Stimulated activated CD8-positive, alpha-beta memory T cell treated with anti-CD3 and anti-CD28 coated beads, Interleukin-12 subunit alpha, Interleukin-12 subunit beta, amount 100 ng/mL, for 1 hour (primary cell): ENCODE measurements around the gene ZC3HAV1.
"Not testable (repeated sequence)": the region's sequence is repeated elsewhere in the genome, so short reads cannot be mapped to it uniquely, and the experiment has no call there.

Experiments
- DNase-seq: peaks from one replicate; pipeline ENCODE4 v3.0.0-alpha.2; 2020; ENCODE audit warnings: low read depth

ZC3HAV1 gene

DNA sequence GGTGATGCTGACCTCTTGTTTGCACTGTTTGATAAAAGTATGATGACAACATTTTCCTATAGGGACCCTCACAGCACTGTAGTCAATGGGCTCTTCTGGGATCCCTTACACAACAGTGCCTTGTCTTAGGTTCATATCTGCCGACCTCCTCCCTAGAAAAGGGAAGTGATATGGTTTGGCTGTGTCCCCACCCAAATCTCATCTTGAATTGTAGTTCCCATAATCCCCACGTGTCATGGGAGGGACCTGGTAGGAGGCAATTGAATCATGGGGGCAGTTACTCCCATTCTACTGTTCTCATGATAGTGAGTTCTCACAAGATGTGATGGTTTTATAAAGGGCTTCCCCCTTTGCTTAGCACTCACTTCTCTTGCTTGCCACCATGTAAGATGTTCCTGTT, 23.1 kb downstream of the ZC3HAV1 start:
- no peak for DNase-seq

DNA sequence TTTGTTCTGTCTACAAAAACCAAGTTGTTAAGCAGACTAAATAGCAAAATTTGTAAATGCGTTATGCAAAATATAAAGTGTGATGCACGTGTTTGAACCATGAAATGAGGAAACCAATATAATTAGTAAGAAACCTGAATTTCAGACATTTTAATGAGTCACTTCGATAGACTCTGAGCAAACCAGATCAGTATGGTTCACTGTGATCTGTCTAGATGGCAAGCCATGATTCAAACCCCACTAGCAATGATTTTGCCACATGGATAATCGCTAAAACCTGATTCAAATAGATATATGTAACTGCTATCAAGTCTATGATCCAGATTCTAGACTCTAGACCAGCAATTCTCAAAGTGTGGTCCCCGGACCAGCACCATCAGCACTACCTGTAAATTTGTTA, 24.8 kb downstream of the ZC3HAV1 start:
- no peak for DNase-seq

DNA sequence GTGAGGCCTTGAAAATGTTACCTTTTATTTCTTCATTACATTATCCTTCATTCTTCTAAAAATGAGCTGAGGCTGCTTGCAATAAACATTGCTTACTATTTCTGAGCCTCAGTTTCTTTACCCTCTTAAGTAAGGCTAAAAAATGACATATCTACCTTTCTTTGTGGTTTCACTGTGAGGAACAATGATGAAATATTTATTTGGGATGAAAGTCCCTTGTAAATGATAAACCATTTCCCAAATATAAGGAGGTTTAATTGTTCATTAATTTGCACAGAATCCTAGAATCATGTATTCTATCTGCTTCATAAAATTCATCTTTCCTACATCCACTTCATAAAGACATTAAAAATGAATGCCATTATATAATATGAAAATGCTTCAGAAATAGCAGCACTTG, 27.9 kb downstream of the ZC3HAV1 start:
- no peak for DNase-seq

DNA sequence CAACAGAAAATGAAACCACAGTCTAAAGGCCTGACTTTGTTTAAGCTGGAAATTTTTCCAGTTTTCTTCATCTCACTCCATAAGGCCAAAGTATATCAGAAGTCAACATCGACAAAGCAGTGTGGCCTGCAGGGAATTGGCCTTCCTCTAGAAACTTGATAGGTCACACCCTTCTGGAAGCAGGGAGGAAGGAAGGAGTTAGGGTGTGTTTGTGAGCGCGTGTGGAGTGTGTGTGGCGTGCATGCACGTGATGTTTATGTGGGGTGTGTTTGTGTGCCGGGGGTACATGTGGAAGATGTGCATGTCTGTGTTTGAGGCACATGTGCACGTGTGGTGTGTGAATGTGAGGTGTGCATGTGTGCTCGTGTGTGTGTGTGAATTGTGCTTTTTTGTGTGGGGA, 28.6 kb downstream of the ZC3HAV1 start:
- DNase-seq, result no peak

DNA sequence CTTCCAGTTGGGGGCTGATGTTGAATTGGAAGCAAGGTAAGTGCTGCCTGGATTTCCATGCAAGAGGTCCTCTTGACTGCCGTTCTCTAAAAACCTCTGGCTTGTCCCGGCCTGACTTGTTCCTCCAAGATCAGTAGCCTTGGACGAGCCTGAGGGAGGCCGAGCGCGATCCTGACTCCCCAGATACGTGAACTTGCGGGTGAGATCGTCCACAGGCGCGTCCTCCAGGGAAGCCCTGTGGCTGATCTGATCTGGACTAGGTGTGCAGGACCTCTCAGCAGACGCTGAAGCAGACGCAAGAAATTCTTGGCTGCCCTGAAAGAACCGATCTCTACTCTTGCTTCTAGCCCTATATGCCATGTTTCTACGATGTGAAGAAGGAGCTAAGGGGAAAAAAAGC, 29.7 kb downstream of the ZC3HAV1 start:
- DNase-seq, result no peak

DNA sequence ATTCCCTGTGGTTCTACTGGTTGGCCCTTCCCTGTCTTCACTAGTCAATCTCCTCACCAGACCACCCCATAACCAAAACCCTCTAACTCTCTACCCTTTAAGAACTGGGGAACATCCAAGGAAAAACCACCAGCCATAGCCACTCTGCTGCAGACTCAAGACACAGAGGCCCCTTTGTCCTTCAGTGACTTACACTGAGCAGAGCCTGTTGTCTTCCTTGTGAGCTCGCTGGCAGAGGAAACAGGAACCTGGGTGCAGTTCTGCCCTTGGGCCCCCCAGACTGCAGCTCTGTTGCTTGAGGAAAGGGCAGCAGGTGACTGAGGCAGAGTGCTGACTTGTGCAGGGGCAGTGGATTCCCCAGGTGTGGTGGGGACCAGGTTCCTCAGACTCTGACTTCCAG, 30.6 kb downstream of the ZC3HAV1 start:
- no peak for DNase-seq

DNA sequence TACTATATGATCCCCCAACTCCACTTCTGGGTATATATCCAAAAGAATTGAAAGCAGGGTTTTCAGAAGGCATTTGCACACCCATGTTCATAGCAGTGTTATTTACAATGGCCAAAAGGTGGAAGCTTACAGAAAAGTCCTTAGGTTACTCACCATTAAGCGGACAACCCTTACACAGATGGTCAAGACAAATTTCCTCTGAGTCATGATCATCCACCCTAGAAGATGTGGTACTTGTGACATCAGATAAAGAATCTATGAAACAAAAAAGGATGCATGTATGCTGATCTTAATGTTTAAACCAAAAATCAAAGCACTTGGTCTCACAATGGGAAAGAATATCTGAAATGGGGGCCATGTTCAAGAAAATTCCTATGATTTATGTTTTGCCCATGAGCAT, 31.1 kb downstream of the ZC3HAV1 start:
- DNase-seq, result no peak

DNA sequence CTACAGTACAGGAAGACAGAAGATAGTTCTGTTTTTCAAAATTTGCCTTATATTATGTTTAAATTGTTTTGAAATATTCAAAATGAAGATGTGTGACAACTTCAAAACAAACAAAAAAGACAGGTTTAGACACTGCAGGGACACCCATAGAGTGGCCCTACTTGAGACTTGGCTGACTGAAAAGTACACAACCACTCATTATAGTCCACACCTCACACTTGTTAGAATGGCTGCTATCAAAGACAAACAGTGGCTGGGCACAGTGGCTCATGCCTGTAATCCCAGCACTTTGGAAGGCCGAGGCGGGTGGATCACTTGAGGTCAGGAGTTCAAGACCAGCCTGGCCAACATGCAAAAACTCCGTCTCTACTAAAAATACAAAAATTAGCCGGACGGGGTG, 31.8 kb downstream of the ZC3HAV1 start:
- not testable (repeated sequence) for DNase-seq

DNA sequence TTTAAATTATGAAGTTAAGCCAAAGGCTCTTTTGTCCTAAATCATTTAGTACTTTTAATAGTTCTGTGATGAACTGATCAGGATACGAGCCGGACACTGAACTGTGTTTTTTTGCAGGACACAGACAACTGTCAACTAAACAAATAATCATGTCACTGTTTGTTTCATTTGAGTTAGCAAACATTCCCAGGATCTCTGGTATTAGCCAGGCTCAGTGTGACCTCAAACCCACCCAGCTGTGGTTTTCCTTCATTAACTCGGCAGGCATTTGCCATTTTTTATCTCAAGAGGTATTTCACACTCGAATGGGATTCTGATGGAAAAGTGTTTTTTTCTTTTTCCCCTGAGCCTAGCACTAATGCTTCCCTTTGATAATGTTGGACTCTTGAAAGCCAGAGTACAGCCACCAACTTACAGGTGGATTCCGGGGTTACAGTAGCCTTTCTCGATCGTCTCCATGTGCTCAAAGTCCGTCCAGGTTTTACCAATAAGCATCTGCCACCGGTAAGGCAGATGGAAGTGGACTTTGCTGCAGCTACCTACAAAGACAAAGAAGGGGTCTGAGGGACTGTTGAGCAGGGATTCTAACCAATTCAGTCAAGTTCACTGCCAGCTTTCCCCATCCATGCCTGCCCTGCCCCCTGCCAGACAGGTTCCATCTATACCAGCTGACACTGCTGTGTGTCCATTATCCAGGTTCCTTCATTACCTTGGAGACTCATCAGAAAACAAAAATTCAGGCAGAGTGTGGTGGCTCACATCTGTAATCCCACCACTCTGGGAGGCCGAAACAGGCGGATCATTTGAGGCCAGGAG, 33.4 kb downstream of the ZC3HAV1 start:
- no peak for DNase-seq

DNA sequence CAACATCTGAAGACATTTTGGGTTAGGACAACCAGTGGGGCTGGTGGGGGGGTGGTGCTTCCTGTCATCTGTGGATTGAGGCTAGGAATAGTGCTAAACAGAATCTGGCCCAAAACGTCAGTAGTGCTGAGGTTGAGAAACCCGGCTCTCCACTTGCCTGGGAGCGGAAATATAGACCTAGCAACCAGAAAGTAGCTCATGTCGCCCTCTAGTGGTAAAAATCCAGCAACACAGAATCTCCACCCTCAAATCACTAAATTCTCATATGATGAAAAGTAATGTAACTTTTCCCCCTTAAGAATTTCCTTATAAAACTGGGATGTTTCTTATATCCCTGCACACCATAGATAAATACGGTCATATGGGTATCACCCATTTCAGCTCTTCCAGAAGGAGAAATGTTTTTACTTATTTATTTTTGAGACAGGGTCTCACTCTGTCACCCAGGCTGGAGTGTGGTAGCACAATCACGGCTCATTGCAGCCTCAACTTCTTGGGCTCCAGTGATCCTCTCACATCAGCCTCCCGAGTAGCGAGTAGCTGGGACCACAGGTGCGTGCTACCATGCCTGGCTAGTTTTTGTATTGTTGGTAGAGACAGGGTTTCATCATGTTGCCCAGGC, 34.4 kb downstream of the ZC3HAV1 start:
- peak; percentile 60 for DNase-seq

DNA sequence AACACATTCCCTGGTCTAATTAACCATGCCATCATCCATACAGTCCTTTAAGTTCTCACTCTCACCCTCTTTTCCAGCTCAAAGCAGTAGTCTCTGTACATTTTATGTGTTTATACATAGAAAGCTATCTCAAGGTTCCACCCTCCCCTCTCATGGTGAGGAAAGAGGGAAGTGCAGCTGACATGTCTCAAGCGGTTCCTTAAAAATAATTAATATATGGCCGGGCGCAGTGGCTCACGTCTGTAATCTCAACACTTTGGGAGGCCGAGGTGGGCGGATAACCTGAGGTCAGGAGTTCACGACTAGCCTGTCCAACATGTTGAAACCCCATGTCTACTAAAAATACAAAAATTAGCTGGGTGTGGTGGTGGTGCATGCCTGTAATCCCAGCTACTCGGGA, 36.7 kb downstream of the ZC3HAV1 start:
- DNase-seq, result no peak

DNA sequence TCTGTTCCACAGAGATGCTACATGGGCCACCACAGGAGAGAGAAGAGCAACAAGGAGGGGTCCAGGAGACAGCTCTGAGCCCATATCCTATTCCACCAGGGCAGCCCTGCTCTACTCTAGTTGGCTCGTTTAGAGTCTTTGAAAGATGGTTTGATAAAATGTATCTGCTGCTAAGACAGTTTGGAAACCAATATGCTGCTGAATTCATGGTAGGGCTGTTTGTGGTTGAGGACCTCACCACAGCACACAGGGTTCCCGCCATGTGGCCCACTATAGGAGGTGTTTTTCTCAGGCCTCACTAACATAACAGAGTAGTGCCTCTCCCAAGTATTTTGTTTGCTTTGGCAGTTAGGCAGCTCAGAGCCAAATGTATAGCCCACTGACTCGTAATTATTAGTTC, 37.8 kb downstream of the ZC3HAV1 start:
- DNase-seq, result no peak

DNA sequence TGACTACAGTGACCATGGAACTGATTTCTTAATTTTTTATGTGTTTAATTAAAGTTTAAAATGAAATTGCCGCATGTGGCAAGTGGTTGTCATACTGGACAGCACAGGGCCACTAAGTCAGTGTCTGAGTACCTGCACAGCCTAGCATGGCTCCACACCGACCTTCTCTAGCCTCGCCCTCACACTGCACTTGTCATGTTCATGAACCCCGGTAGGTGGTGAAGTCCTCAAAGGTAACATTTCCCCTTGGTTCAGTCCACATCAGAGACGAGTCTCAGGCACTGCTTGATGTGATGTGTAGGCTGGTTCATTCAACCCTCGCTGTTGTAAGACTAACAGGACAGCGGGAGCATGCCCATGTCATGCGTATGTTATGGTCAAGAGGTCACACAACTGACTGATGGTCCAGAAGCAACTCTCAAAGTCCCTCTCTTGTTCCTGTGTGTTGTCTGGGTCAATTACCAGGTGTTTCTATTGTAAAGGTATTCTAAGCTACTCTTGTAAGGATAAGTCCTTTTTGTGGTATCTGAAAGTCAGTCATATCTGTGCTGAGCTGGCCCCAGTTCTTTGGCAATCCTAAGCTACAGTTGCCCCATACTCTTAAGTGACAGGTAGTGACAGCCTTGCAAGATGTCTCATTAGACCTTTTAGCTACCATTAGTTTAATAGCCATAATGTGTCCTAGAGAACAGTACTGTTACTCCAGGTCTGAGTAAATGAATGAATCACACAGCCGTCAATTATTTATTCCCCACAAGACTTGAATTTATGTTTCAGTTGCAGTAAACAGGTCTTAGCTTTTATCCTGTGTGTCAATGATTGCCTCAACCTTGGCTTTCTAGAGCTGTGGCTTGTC, 40.7 kb downstream of the ZC3HAV1 start:
- DNase-seq, result no peak

DNA sequence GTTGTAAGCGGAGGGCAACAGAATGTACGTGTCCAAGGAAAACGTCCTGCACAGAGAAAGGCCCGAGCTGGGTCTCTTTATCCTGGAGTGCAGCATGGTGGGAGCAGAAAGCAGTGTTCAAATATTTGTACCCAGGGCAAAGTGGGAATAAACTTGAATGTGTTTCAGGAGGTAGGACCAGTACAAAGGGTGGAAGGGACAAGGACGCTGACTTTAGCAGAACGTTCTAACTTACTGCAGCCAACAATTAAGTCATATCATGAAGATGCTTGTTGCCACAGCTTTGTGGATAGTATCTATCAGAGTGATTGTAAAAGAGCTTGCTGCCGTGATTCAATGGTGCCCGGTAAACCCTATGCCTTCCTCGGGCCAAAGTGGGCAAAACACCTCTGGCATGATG, 43.2 kb downstream of the ZC3HAV1 start:
- no peak for DNase-seq

DNA sequence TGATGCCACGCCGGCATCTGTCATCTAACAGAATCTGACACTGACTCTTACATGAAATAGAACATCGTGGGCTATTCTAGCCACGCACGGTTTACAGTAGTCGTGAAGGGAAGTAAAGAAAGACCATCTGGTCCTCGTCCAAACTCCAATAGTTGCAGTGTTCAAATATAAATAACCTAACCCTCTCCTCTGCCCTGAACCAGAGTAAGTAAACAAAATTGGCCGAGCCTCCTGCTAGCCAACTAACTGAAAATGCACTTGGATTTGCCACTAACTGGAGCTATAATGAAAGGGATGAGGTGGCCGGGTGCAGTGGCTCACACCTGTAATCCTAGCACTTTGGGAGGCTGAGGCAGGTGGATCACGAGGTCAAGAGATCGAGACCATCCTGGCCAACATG, 44.2 kb downstream of the ZC3HAV1 start:
- no peak for DNase-seq

DNA sequence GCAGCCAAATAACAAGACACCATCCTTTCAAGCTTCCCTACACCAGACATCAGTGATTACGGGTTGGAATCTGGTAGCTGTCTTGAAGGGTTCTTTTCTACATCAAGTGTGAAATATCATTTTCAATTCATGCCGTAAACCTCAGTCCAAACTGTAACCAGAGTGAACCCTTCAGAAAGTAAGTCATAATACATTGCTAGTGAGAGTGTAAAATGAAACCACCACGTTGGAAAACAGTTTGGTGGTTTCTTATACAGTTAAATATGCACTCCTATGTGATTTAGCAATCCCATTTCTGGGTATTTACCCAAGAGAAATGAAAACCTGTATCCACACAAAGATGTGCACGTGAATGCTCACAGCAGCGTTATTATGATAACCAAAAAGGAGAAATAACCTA, 48.1 kb downstream of the ZC3HAV1 start:
- no peak for DNase-seq

DNA sequence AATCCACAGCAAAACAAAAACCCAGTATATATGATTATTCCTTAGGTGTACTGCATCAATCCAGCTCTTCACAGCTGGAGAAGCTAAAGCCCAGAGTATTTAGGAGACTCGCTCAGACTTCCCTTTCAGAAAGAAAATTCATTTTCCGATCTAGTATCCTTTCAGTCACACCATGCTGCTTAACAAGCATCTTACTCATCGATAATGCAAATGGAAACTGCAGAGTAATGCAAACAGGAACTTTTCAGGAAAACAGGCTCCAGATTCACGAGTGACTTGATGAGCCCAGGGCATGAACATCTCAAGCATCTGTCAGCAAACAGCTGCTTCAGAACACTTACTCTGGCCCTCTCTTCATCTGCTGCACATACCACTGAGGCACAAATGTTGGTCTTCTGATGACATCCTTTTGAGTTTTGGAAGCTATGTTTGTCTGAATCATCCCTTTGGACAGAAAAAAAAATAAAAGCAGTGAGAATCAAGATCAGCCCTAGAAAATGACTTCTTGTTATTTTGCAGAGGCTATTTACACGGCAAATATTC, 48.8 kb downstream of the ZC3HAV1 start:
- DNase-seq, result no peak

DNA sequence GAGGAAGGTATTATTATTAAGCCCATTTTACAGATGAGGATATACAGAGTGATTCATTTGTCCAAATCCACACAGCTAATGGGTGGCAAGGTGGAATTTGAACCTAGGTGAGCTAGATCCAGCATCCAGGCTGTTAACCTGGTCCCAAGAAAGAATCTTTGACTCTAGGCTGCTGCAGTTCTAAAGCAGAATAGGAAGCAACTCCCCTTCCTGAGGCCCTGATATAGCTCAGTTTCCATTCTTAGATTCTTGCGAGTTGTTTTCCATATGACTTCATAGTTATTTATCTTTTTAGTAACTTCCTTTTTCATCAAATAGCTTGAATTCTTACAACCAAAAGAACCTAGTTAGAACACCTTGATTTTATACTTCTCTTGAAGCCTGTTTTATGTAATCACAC, 49.6 kb downstream of the ZC3HAV1 start:
- no peak for DNase-seq

DNA sequence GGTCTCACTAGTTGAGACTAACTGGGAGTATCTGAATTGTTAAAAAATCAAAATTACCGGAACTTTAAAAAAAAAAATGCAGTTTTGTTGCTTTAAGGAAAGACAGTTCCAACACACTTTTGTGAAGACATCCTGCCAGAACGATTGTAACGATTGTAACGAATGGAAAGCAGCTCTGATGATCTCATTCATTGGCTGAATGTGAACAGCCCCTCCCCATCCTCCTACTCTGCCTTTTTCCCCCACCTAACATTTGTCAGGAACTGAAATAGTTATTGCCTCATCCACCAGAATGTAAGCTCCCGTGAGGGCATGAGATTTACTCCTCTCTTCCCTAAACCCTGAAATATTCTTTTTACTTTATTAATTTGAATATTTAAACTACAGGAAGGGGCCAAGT, 50.6 kb downstream of the ZC3HAV1 start:
- DNase-seq, result no peak

DNA sequence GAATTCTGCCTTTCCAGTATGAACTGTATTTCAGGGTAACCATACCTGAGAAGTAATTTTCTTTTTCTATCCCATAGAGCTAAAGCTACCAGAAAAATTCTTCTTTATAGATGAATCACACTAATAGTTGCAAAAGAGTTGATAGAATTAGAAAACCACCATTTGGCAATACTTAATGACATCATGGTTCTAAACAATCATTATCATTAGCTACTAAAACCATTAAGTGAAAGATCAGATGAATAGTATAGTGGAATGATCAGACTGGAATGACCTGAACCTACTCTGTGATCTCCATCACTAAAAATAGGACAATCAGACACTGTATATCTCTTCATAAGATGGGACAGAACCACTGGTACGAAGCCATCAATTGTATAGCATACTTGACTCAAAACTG, 53.8 kb downstream of the ZC3HAV1 start:
- DNase-seq, result no peak

DNA sequence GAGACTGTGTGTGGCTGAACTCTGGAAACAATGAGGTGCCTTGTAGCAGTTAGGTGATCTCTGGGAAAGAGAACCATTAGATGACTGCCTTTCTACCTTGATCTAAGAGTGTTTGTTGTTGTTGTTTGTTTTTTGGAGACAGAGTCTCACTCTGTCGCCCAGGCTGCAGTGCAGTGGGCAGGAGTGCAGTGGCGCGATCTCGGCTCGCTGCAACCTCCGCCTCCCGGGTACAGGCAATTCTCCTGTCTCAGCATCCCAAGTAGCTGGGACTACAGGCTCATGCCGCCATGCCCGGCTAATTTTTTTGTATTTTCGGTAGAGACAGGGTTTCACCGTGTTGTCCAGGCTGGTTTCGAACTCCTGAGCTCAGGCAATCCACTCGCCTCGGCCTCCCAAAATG, 54.9 kb downstream of the ZC3HAV1 start:
- DNase-seq, result not testable (repeated sequence)

DNA sequence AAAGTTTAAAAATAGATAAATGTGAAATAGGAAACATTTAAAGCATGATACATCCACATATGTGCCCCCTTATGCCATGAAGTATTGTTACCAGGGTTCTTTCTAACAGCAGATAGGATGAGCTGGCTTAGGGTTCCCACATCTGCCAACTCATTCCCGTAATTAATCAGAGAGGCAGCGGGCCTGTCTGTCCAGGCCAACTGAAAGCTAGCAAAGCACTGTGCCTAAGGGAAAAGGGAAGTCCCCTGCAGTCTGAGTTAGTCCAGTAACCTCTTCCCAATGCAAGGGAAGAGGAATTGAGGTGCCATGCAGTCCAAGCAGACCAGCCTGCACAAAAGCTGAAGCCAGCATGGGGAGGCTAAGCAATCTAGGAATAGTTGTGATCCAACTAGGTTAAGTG, 55.4 kb downstream of the ZC3HAV1 start:
- no peak for DNase-seq

DNA sequence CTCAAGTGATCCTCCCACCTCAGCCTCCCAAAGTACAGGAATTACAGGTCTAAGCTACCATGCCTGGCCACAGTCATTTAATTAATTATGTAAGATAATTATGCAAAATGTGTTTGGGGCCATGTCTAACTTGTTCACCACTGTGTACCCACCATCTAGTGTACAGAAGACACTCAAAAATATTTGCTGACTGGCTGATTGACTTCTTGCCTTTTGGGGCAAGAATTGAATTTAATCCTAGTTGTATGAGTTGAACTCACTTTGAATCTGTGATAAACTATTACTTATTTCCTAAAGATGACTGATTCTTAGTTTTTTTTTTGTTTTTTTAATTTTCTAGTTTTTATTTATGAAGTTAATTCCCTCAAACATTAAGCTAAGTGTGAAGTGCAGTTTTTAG, 57.9 kb downstream of the ZC3HAV1 start:
- no peak for DNase-seq
